Vagina (tissue), 2 donors: ENCODE results near the gene RPS8.

Experiments
- CTCF ChIP-seq, 3 experiments: fragments of 450-650 bp in 2 of 3; fragments of 200-600 bp in 1 of 3; sonication (generic) in 1 of 3; IDR thresholded peaks; one replicate each; pipeline ENCODE4 v1.5.1; 2017 to 2019; ENCODE audit warnings: antibody characterized with exemption in 3 of 3, mild to moderate bottlenecking in 2 of 3, moderate library complexity in 2 of 3
- POLR2A ChIP-seq, 2 donors: fragments of 450-650 bp; IDR thresholded peaks; one replicate each; pipeline ENCODE4 v1.6.1; 2017; ENCODE audit warnings: antibody characterized with exemption in 2 of 2, mild to moderate bottlenecking in 2 of 2, moderate library complexity in 2 of 2
- POLR2AphosphoS5 ChIP-seq, 2 donors: sonication (generic); formaldehyde crosslinking; IDR thresholded peaks; one replicate each; pipeline ENCODE4 v1.9.0; 2017; ENCODE audit warnings: antibody characterized with exemption in 2 of 2, mild to moderate bottlenecking in 2 of 2, low read depth in 1 of 2; ENCODE audit not compliant: insufficient read depth in 1 of 2

GRCh38 chr1:44806025-44806703 lies 30.8 kb downstream of the RPS8 start:
- TF ChIP-seq CTCF (IDR thresholded peaks at IDR 0.05) (no peak), POLR2AphosphoS5 (IDR thresholded peaks at IDR 0.05; ENCODE audit: insufficient read depth in 1 of 2, low read depth in 1 of 2) (no peak), POLR2A (IDR thresholded peaks at IDR 0.05) (no peak)
